Measurements from ENCODE around the gene KCNQ5.

The KCNQ5 gene

GRCh38 chr6:73234733-73235132 is 612.9 kb downstream of the KCNQ5 start:
- no peak for DNase-seq

- no peak for DNase-seq
Observed at GRCh38 chr6:73236144-73236750, 614.4 kb downstream of the KCNQ5 start.

- no peak for DNase-seq
Observed at GRCh38 chr6:73240730-73241129, 618.9 kb downstream of the KCNQ5 start.

- no peak for DNase-seq
Observed at GRCh38 chr6:73242001-73242400, 620.1 kb downstream of the KCNQ5 start.

Measured in anterior cingulate cortex (tissue), 58 donors.